HL-60/S4 treated with retinoic acid at 250 ng/mL for 4 days and 3 days (cell line): ENCODE results near the gene COL26A1.

Experiments
- in situ Hi-C: fragments of 300-500 bp; cut with MboI; formaldehyde crosslinking; loops from 2 replicates; pipeline ENCODE4 v1.7.0; 2022; ENCODE audit warnings: low sequenced_read_pairs

COL26A1 gene

DNA sequence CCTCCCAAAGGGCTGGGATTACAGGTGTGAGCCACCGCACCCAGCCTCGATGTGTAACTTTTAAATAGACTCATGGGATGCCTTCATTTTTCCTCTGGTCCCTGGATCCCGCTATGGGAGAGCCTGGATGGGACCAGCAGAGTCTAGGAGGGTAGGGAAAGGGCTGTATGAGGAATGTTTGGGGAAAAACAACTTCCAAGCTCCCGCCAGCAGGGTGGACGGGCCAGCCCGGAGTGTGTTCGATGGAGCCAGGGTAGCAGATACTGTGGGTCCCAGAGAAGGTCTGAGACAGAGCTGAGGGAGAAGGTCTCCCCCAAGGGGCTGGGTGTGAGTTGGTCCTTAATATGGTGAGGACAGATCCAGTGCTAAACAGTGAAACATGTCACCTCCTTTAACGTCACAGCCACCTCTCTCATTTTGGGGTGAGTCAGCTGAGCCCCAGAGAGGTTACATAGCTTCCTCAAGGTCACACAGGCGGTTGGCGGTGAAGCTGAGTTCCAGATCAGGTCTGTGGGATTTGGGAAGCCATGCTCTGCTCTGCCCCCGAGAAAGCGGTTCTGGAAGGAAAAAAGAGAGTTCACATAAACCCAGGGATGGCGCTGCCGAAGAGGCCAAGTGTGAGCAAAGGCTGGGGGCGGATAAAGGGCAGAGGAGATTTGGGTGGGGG, 200.0 kb downstream of the COL26A1 start:
- in situ Hi-C loops = no loop called here

DNA sequence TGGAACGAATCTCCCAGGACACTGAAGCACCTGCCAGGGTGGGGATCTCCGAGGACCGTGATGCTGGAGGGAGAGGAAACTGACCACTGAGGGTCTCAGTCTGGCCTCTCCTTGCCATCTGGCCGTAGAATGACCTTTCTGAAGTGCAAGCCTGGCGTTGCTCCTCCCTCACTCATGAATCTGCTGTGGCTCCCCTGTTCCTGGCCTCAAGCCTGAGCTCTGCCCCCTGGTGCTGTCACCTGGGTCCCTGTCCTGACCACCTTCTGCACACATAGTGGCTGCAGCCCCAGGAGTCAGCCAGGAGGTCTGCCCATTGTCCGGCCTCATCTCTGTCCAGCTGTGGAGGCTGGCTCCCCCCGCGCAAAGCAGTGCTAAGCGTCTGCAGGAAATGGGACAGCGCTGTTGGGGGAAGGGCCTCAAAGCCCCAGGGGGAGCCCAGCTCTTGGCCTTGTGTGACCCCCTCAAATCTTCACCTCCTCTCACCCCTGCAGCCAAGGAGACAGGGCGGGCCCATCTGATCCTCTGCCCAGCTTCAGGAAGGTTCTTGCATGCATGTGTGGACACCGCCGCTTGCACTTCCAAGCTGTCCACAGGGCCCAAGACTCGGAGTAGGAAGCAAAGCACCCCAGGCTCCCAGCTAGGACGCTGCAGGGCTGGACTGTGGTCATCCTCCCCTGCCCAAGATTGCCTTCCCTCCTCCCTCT, 200.7 kb downstream of the COL26A1 start:
- in situ Hi-C loops = no loop called here

DNA sequence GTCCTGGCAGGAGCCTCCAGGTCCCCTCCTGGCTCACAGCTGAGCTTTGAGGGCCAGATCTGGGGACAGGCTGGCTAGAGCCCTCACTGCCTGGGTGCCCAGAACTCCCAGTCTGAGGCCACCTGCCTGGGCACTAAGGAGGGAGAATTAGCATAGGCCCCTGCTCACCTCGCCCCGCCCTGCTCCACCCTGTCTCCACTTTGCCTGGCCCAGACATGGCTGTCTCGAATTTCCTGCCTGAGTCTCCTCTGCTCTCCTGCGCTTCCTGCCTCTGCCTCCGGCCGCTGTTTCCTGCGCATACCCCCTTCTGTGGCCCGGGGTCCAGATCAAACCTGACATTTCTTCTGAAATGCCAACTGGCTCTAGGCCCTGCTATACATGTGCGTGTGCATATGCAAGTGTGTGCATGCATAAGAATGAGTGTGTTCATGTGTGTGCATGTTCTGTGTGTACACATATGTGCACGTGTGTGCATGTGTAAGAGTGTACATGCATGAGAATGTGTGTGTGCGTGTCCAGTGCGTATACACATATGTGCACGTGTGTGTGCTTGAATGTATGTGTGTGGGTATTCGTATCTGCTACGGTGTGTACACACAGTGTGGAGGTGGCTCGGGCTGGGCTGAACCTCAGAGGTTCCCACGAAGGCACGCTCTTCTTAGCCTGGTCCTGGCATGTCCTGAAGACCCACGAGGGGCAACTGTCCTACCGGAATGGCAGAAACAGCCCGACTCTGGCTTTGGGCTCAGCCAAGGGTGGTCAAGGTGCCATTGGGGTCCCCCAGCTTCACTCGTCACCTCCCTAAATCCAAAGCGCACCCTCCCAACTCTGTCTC, 201.5 kb downstream of the COL26A1 start:
- in situ Hi-C loops = no loop called here

DNA sequence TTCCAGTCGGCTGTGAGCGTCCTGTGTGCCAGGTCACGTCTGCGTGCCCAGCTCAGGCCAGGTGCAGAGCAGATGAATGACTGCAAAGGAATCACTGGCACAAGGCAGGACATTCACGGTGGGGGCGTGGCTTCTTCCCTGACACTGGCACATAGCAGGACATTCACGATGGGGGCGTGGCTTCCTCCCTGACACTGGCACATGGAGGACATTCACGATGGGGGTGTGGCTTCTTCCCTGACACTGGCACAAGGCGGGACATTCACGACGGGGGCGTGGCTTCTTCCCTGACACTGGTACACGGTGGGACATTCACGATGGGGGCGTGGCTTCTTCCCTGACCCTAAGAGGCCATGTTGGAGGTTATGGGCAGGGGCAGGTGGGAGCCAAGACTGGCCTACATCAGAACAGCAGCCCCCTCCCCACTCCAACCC, 202.1 kb downstream of the COL26A1 start:
- in situ Hi-C loops = no loop called here

DNA sequence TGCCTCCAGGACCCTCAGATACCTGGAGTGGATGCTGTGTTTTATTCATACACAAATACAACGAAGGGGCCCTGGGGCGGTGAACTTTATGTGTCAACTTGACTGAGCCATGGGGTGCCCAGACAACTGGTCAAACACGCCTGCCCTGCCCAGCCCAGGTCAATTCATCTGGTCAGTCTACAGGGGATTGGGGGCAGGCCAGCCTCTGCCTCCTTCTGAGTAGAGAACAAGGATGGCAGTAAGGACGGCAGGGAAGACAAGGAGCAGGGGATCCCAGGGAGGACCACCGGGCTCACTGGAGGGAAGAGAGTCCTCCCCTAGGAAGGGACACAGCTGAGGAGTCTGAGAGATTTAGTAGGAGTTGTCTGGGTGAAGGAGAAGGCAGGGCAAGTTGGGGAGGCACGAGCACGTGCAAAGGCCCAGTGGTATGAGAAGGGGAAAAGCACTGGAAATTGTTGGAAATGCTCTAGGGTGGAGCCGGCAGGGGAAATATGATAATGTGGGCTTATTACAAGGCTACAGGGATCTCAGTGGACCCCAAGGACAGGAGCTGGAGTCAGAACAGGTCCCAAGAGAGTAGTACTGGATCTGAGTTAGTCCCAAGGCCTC, 203.0 kb downstream of the COL26A1 start:
- in situ Hi-C loops = no loop called here

DNA sequence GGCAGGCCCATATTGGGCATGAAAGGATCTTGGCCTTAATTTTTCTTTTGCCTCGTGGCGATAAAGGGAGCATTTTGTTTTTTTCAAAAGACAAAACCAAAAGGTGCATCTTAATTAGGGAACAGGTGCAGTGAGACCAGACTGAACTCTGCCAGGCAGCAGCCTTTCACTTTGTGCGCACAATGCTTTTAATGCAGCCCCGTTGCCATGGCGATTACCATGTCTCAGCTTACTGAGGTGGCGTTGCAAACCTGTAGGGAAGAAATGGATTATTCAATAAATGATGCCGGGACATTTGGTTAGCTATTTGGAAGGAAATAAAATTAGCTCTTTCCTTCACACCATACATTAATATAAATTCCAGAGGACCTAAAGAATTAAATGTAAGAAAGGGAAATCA, 204.6 kb downstream of the COL26A1 start:
- in situ Hi-C loops = no loop called here

GRCh38 chr7:101572156-101572555, 209.5 kb downstream of the COL26A1 start:
- in situ Hi-C loops = no loop called here

DNA sequence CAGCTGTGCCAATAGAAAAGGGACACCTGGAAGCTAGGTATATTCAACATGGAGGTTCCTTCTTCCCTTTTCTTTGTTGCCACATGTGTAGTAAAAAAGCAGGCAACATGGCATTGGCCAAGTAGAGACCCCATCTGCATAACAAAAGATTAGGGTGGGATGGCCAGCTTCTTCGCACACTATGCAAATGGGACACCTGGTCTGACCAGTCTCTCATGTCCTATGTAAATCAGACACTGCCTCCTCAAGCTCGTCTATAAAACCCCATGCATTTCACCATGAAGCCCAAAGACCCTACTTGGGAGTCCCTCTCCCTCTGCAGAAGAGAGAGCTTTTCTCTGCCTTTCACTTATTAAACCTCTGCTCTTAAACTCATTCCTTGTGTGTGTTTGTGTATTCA, 212.5 kb downstream of the COL26A1 start:
- in situ Hi-C loops = no loop called here

DNA sequence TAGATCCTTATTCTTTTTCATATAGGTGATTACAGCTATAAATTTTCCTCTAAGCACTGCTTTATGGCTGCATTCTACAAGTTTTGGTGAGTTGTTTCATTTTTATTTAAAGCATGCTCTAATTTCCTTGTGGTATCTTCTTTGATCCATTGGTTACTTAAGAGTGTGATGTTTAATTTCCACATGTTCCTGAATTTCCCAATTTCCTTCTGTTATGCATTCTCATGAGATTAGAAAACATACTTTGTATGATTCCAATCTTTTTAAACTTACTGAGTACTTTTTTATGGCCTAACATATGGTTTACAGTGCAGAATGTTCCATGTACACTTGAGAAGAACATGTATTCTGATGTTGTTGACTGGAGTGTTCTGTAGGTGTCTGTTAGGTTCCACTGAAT, 213.0 kb downstream of the COL26A1 start:
- in situ Hi-C loops = no loop called here

- in situ Hi-C loops = no loop called here
These were observed 214.3 kb downstream of the COL26A1 start for GRCh38 chr7:101576998-101577397.

DNA sequence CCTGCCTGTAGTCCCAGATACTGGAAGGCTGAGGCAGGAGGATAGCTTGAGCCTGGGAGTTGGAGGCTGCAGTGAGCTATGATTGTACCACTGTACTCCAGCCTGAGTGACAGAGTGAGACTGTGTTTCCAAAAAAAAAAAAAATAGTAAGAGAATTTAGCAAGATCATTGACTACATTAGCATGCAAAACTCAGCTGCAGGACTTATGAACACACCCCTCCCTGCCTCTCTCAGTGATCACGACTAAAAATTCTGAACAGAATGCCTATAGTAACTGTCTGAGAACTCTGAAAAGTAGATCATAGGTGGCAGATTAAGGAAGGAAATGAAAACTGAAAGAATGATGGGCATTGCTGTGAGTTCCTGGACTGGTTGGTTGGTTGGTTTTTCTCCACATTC, 215.9 kb downstream of the COL26A1 start:
- in situ Hi-C loops = no loop called here

GRCh38 chr7:101580596-101580995, 217.9 kb downstream of the COL26A1 start:
- in situ Hi-C loops = no loop called here

DNA sequence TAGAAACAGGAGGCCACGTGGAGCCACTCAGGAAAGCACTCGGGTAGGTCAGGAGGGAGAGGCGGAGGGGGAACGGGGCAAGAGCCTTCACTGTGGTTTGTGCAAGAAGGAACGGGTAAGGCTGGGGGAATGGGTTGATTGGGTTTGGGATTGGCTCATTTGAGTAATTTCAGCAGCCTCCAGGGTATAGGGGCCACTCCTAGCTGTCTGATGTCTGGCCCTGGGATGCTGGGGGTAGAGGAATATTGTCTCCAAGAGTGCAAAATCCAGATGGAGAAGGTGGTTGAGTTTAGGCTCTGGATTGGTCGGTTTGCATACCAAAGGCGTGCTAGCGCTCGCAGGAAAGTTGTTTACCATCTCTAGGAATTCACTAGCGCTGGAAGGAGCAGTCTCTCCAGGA, 219.2 kb downstream of the COL26A1 start:
- in situ Hi-C loops = no loop called here

GRCh38 chr7:101582971-101583370, 220.3 kb downstream of the COL26A1 start:
- in situ Hi-C loops = no loop called here

GRCh38 chr7:101586078-101586905, 223.6 kb downstream of the COL26A1 start:
- in situ Hi-C loops = no loop called here

GRCh38 chr7:101586906-101587677, 224.4 kb downstream of the COL26A1 start:
- in situ Hi-C loops = no loop called here

DNA sequence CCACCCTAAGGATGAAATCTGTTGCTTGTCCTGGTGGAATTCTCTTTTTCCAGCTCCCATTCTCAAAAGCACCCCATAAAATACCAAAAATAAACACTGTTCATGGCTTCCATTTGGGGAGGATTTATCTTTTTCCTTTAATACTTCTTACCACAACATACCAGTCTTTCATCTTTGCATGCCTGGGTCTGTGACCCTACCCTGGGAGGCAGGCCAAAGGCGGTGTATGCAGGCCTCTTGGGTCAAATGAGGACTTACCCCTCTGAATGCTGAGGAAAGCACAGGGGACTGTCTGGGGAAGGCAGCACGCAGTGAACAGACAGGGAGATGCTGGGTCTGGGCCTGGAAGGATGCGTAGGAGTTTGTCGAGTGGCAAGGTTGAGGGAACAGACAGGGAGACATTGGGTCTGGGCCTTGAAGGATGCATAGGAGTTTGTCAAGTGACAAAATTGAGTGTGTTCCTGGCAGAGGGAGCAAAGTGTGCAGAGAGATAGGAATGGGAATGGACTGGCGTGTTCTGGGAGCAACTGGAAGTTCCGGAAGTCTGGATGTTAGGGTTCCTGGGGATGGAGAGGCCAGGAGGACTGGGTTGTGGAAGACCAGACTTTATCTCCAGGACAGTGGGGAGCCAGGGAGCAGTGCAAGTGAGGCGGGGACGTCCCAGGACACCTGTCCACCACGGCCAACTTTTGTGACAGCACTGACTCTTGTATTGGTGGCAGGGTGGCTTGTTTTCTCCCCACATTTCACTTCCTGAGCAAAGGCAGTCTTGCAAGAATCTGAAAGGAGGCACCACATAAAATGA, 225.7 kb downstream of the COL26A1 start:
- in situ Hi-C loops = no loop called here

- in situ Hi-C loops = no loop called here
These were observed 226.4 kb downstream of the COL26A1 start for GRCh38 chr7:101589052-101589451.
